RWPE1 (cell line): Measurements from ENCODE around the gene CSAD.

Experiments
- CTCF ChIA-PET: fragments of 350-600 bp; sonication (Branson Sonifier 250); formaldehyde crosslinking; extraction: SDS; loops from one replicate; lab custom pipeline; 2021; lab: Yijun Ruan, JAX
- POLR2A ChIA-PET: fragments of 400-600 bp; formaldehyde crosslinking; extraction: SDS; loops from one replicate; lab custom pipeline; 2020; ENCODE audit warnings: antibody characterized with exemption; ENCODE audit not compliant: low non-redundant PET; lab: Yijun Ruan, JAX
- DNase-seq: peaks from one replicate; pipeline ENCODE4 v3.0.0; 2012; ENCODE audit warnings: low spot score
- H3K27ac ChIP-seq: fragments of 450-650 bp; 2 replicates; pipeline ENCODE4 v1.5.1; 2017
- TF ChIP-seq, protein P1 (sequence below): fragments of 450-650 bp; conservative IDR thresholded peaks from 2 replicates; pipeline ENCODE4 v1.5.1; 2017; ENCODE audit warnings: low read depth, mild to moderate bottlenecking

The CSAD gene

DNA sequence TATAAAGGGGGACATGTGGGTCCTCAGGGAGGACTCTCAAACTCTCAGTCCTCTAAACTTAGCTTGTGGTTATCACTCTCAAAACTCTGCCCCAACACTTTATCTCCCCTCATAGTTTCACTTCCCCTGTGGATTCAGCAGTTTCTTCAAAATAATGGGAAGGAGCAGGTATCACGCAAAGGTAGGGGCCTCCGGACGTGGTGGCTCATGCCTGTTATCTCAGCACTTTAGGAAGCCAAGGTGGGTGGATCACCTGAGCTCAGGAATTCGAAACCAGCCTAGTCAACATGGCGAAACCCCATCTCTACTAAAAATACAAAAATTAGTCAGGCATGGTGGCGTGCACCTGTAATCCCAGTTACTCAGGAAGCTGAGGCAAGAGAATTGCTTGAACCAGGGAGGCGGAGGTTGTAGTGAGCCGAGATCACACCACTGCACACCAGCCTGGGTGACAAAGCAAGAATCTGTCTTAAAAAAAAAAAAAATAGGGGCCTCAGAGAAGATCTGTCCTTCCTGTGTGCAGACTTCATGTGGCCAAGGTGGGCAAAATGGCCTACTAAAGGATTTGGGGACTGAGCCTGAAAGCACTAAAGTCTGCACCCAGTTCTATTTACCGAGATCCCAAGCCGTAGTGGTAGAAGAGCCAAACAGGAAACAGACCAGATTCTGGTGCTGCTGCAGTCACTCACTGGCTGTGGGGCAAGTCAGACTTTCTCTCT is 19.9 kb upstream of the CSAD start:
- TF ChIP-seq, protein P1, sequence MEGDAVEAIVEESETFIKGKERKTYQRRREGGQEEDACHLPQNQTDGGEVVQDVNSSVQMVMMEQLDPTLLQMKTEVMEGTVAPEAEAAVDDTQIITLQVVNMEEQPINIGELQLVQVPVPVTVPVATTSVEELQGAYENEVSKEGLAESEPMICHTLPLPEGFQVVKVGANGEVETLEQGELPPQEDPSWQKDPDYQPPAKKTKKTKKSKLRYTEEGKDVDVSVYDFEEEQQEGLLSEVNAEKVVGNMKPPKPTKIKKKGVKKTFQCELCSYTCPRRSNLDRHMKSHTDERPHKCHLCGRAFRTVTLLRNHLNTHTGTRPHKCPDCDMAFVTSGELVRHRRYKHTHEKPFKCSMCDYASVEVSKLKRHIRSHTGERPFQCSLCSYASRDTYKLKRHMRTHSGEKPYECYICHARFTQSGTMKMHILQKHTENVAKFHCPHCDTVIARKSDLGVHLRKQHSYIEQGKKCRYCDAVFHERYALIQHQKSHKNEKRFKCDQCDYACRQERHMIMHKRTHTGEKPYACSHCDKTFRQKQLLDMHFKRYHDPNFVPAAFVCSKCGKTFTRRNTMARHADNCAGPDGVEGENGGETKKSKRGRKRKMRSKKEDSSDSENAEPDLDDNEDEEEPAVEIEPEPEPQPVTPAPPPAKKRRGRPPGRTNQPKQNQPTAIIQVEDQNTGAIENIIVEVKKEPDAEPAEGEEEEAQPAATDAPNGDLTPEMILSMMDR, result no peak
- DNase-seq, result no peak
- POLR2A ChIA-PET, result no interaction called here
- H3K27ac ChIP-seq, result no peak overlapping the region
- CTCF ChIA-PET, result interaction anchor here (0.7 kb wide), 1 partner anchor 21 kb away, joined by 4 read pairs; no protein-coding TSS in a partner anchor

DNA sequence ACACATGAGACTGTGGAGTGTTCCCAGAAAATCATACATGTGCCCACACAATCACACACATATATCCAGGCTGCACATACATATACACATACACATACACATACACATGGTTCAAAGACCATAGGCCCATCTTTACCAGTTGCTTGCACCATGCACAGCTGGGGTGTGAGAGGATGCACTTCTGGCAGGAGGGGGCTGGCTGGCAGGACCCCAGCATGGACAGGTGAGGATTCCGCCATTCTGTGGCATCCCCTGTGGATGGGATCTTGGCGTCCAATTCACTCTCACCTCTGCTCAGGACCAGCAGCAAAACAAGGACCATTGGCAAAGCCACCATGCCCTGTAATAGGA is 19.4 kb upstream of the CSAD start:
- POLR2A ChIA-PET, result no interaction called here
- CTCF ChIA-PET, result interaction anchor here (0.6 to 0.7 kb wide), 2 partner anchors 22 to 275 kb away, joined by 4 to 5 read pairs; no protein-coding TSS in a partner anchor
- no peak for DNase-seq
- no peak overlapping the region for H3K27ac ChIP-seq
- TF ChIP-seq, protein P1, result no peak

DNA sequence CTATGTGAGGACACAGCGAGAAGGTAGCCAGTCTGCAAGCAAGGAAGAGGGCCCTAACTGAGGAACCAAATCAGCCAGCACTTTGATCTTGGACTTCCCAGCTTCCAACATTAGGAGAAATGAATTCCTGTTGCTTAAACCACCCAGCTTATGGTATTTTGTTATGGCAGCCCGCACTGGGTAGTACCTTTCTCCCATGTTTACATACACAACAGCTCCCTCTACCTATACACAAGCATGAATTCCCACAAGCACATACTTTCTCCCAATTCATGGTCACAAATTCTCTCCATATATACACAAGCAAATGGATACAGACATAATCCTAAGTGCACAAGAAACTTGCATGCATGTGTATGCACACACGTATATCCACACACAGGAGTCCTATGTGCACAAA is 19.0 kb upstream of the CSAD start:
- no peak for DNase-seq
- POLR2A ChIA-PET, result no interaction called here
- CTCF ChIA-PET, result interaction anchor here (0.6 kb wide), 1 partner anchor 275 kb away, joined by 5 read pairs; no protein-coding TSS in a partner anchor
- TF ChIP-seq, protein P1, result no peak
- no peak overlapping the region for H3K27ac ChIP-seq

DNA sequence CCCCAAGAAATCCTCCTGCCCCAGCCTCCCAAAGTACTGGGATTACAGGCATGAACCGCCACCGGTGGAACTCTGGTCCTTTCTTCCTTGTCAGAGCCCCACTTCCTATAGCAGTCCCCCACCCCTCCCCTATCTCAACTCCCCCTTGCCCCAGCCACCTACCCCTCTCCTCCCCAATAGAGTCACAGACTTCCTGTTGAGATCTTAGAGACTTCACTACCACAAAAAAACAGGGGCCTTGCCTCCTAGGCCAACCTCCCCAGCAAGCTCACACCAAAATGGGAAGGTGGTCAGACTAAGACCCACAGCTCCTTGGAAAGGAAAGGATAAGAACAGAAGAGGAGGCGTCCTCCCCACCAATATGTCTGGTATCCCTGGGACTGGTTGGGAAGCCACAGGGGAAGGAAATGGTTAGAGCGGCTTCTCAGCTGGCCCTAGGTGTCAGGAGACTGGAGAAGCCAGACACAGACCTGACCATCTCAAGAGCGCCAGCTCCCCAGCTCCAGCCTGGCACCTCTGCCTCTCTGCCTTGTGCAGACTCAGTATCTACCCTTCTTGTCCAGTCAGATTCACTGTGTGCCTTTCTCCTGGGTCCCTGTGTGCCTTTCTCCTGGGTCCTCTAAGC is 17.9 kb upstream of the CSAD start:
- ChIA-PET CTCF (interaction anchor here (1.3 kb wide), 1 partner anchor 18 kb away, joined by 4 read pairs; the partner anchor contains the start of gene CSAD), POLR2A (no interaction called here)
- H3K27ac ChIP-seq, result no peak overlapping the region
- TF ChIP-seq, protein P1, result no peak
- DNase-seq, result no peak

DNA sequence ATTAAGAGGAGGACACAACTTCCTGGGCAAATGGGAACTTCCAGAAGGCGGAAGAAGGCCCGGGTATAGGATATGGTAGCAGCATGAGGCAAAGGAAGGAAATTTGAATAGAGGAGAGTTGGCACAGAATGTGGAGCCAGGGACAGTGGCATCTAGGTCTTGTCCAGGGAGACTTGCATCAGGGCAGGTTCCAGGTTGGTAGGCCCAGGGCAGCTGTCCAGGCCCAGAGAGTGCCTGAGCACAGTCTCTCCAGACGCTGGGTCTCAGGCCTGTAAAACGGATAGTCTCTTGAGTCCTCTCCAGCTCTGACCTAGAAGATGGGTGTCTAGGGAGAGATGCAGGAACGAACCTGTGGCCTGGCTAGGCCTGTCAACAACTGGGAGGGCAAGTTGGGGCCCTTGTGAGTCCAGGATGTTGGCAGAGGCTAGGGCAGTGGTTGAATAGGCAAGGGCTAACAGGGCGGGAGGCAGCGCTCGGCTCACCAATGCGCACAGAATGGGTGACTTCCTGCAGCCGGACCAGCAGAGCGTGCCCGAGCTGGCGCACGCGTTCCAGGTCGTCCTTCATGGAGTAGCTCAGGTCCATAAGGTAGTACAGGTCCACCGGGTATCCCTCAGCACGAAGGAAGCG is 16.4 kb upstream of the CSAD start:
- TF ChIP-seq, protein P1, result no peak
- no peak for DNase-seq
- ChIA-PET POLR2A (no interaction called here), CTCF (interaction anchor here (0.6 to 1.3 kb wide), 2 partner anchors 16 to 79 kb away, joined by 4 read pairs; partner anchors contain the start of gene CSAD)
- H3K27ac ChIP-seq, result no peak overlapping the region

DNA sequence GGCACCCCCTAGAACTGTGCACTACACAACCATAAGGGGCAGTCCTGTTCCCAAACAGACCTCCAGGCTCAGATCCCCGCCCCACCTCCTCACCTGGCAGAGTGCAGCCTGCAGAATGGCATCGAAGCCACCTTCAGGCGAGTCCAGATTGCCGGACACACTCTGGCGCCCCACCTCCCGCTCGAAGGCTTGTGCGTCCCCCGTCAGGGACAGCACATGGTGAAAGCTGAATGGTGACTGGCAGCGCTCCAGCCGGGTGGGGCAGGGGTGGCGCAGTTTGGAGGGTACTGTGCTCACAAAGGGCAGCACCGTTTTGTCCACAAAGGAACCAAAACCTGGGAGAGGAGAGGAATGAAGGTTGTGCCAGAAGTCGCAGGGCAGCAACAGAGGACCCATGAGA is 15.8 kb upstream of the CSAD start:
- CTCF ChIA-PET, result interaction anchor here (0.7 kb wide), 1 partner anchor 123 kb away, joined by 4 read pairs; no protein-coding TSS in a partner anchor
- DNase-seq, result no peak
- TF ChIP-seq, protein P1, result no peak
- no peak overlapping the region for H3K27ac ChIP-seq
- POLR2A ChIA-PET, result no interaction called here
